ENCODE measurements around the gene ATF5. TPM values are rescaled to one million over a fixed set of nuclear protein-coding genes. Genes with fewer than 3 reads are reported as not detected.

ATF5 gene
- total and polyA plus RNA-seq, 2 donors (not counting 1 experiment from before 2014, with no cell fraction given), result 7.4 to 7.9 TPM

DNA sequence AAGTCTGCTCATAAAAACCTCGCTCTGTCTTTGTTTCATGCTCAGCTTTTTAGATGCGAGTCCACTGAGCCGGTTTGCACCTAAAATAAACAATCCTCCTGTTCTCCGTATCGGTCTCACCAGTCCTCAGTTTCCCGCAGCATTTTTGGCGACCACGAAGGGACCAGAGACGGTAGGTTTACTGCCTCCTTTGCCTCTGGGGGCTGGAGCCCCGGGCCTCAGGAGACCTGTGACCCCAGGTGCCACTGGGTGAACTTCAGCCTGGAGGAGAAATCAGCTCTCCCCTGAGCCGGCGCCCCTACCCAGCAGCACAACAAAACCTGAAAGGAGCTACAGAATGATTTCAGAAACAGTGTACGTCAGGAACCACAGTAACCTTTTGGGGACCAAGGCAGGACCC is 23.9 kb downstream of the ATF5 start:
- Histone ChIP-seq H3K9me3 (ENCODE audit: control insufficient read depth, insufficient read depth, low read depth, low read length) (no peaks in the 10 kb centered on the region), H3K4me1 (ENCODE audit: control insufficient read depth, extremely low read depth, insufficient read depth, low read length) (peaks cover 5% of the 10 kb centered on the region), H4K20me1 (ENCODE audit: control insufficient read depth, extremely low read depth, insufficient read depth, low read length) (no peaks in the 10 kb centered on the region), H3K27ac (ENCODE audit: insufficient read depth, low read length) (no peak overlapping the region), H3K9ac (ENCODE audit: insufficient read depth, low read length) (no peak overlapping the region), H3K27me3 (ENCODE audit: control insufficient read depth, insufficient read depth, low read length) (peaks cover 2% of the 10 kb centered on the region), H3K36me3 (ENCODE audit: control insufficient read depth, insufficient read depth, low read length) (no peaks in the 10 kb centered on the region), H3K4me2 (ENCODE audit: extremely low read depth, insufficient read depth, low read length) (no peak overlapping the region), H3K4me3 (replicated peaks in 1 of 4; ENCODE audit: control extremely low read depth in 1 of 4, insufficient read depth in 1 of 4, low read depth in 3 of 4, low read length in 4 of 4) (no peak overlapping the region), H2AFZ (ENCODE audit: low read length) (no peak overlapping the region), H3K79me2 (ENCODE audit: control insufficient read depth, insufficient read depth, low read length) (no peaks in the 10 kb centered on the region)
- DNase-seq (ENCODE audit: low read depth in 2 of 2), result no peak
- TF ChIP-seq CTCF (conservative IDR thresholded peaks at IDR 0.05 in 1 of 2, IDR thresholded peaks at IDR 0.05 in 1 of 2; ENCODE audit: low read depth in 1 of 2, low read length in 2 of 2) (no peak), EZH2 (IDR thresholded peaks at IDR 0.05; ENCODE audit: low read length, missing control alignments) (no peak)

GRCh38 chr19:49953416-49953815 is 24.4 kb downstream of the ATF5 start:
- Histone ChIP-seq H3K4me3 (replicated peaks in 1 of 4; ENCODE audit: control extremely low read depth in 1 of 4, insufficient read depth in 1 of 4, low read depth in 3 of 4, low read length in 4 of 4) (no peak overlapping the region), H3K27me3 (ENCODE audit: control insufficient read depth, insufficient read depth, low read length) (peaks cover 2% of the 10 kb centered on the region), H3K4me2 (ENCODE audit: extremely low read depth, insufficient read depth, low read length) (no peak overlapping the region), H3K27ac (ENCODE audit: insufficient read depth, low read length) (no peak overlapping the region), H4K20me1 (ENCODE audit: control insufficient read depth, extremely low read depth, insufficient read depth, low read length) (no peaks in the 10 kb centered on the region), H2AFZ (ENCODE audit: low read length) (no peak overlapping the region), H3K4me1 (ENCODE audit: control insufficient read depth, extremely low read depth, insufficient read depth, low read length) (peaks cover 5% of the 10 kb centered on the region), H3K9me3 (ENCODE audit: control insufficient read depth, insufficient read depth, low read depth, low read length) (no peaks in the 10 kb centered on the region), H3K9ac (ENCODE audit: insufficient read depth, low read length) (no peak overlapping the region), H3K79me2 (ENCODE audit: control insufficient read depth, insufficient read depth, low read length) (no peaks in the 10 kb centered on the region), H3K36me3 (ENCODE audit: control insufficient read depth, insufficient read depth, low read length) (no peaks in the 10 kb centered on the region)
- no peak for DNase-seq (ENCODE audit: low read depth in 2 of 2)
- TF ChIP-seq CTCF (conservative IDR thresholded peaks at IDR 0.05 in 1 of 2, IDR thresholded peaks at IDR 0.05 in 1 of 2; ENCODE audit: low read depth in 1 of 2, low read length in 2 of 2) (no peak), EZH2 (IDR thresholded peaks at IDR 0.05; ENCODE audit: low read length, missing control alignments) (no peak)

DNA sequence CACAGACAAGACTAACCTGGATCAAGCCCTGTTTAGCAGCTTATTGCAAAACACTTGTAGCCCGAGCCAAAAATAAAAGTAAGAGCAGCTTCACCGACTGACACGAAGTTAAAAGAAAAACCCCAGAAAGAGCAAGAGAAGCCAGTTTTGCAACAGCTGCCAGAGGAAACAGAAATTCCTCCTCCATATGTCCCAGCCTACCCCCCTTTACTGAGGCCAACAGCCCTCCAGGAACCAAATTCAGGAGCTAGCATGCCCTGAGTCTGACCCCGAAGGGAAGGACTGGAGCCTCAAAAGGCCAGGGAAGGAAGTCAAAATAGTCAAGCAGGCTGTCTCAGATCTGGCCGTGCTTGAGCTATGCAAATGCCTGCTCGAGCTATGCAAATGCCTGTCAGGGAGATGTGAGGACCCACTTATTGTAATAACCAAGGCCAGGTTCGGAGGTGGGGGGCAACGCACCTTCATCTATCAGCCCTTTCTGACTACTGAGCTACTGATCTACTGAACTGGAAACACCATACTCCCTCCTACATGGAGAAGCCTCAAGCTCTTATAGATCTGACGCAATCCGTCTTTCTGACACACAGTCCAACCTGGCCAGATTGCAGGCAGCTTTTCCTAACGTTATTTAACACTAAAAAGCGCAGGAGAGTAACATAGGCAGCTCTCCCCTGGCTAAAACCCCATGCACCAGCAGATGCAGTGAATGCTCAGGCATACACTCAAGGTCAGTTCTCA is 25.3 kb downstream of the ATF5 start:
- peak overlapping the region in 1 of 4 experiments; percentile 1 for H3K4me3 ChIP-seq (replicated peaks in 1 of 4; ENCODE audit: control extremely low read depth in 1 of 4, insufficient read depth in 1 of 4, low read depth in 3 of 4, low read length in 4 of 4)
- DNase-seq (ENCODE audit: low read depth in 2 of 2), result peak in 1 of 2 donors; percentile 24
- H3K36me3 ChIP-seq (ENCODE audit: control insufficient read depth, insufficient read depth, low read length), result no peaks in the 10 kb centered on the region
- H3K9me3 ChIP-seq (ENCODE audit: control insufficient read depth, insufficient read depth, low read depth, low read length), result no peaks in the 10 kb centered on the region
- no peak overlapping the region for H2AFZ ChIP-seq (ENCODE audit: low read length)
- peak overlapping the region; percentile 20 for H3K4me2 ChIP-seq (ENCODE audit: extremely low read depth, insufficient read depth, low read length)
- no peaks in the 10 kb centered on the region for H3K79me2 ChIP-seq (ENCODE audit: control insufficient read depth, insufficient read depth, low read length)
- no peaks in the 10 kb centered on the region for H4K20me1 ChIP-seq (ENCODE audit: control insufficient read depth, extremely low read depth, insufficient read depth, low read length)
- peaks cover 5% of the 10 kb centered on the region for H3K4me1 ChIP-seq (ENCODE audit: control insufficient read depth, extremely low read depth, insufficient read depth, low read length)
- H3K9ac ChIP-seq (ENCODE audit: insufficient read depth, low read length), result no peak overlapping the region
- no peak overlapping the region for H3K27ac ChIP-seq (ENCODE audit: insufficient read depth, low read length)
- H3K27me3 ChIP-seq (ENCODE audit: control insufficient read depth, insufficient read depth, low read length), result peaks cover 2% of the 10 kb centered on the region
- no peak for TF ChIP-seq EZH2 (IDR thresholded peaks at IDR 0.05; ENCODE audit: low read length, missing control alignments)
- TF ChIP-seq CTCF (conservative IDR thresholded peaks at IDR 0.05 in 1 of 2, IDR thresholded peaks at IDR 0.05 in 1 of 2; ENCODE audit: low read depth in 1 of 2, low read length in 2 of 2), result no peak

Data from fibroblast of lung (primary cell).